GM11168 (cell line): ENCODE data around the gene AKT3.

ENCODE experiments used
- in situ Hi-C: fragments of 300-500 bp; cut with MboI; formaldehyde crosslinking; loops from one replicate; pipeline ENCODE4 v1.12.0; 2022; ENCODE audit warnings: low sequenced_read_pairs; ENCODE audit not compliant: unreplicated experiment

AKT3 gene

GRCh38 chr1:243481101-243481500 lies 368.9 kb downstream of the AKT3 start:
- in situ Hi-C loops = no loop called here

GRCh38 chr1:243477731-243478290 lies 372.2 kb downstream of the AKT3 start:
- in situ Hi-C loops = no loop called here

- in situ Hi-C loops = no loop called here
These were observed 374.1 kb downstream of the AKT3 start for GRCh38 chr1:243475966-243476365.

DNA sequence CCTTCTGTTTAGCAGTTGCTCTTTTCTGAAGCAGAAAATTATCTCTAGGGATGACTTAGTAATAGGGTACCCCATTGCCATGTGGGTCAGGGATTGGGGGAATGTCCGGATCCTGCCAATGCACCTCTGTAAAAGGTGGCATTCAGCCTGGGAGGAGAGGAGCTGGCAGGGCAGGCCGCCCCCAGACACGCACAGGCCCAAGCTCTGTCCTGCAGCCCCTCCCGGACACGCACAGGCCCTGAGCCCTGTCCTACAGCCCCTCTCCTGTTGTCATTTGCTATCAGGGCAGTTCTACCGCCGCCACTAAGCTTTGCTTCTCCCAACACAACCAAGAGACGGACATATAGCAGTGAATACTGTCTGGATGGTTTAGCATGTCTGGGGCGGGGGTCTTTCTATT lies 375.1 kb downstream of the AKT3 start:
- in situ Hi-C loops = no loop called here

DNA sequence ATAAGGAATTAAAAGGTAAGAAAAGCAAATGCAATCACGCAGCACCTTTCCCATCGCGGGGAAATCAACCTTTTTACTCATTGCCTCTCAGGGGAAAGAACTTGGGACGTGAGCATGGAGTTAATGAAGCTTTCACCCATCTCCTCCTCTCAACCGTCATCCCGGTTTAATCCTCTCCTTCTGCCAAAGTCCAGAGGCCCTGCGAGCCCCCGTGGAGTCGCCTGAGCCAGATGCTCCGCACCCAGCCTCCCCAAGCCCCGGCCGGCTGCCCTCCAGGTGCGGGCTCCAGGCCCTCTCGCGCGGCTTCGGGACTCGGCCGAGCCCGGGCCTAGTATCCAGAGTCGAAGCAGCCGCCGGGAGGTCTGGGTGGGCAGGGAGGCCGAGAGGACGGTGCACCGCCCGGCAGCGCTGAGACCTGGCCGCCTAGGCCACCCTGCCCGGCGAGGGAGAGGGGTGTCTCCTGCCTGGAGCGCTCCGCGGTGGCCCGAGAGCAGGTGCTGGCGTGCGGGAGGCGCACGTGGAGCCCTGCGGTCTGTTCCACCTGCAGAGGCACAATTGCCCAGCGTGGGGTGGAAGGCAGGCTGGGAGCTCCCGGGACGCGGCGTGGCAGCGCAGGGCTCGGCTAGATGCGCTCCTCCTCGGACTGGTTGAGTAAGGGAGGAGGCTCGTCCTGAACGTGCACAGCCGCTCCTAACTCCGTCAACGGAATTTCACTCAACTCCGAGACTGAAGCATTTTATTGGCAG lies 375.7 kb downstream of the AKT3 start:
- in situ Hi-C loops = no loop called here

DNA sequence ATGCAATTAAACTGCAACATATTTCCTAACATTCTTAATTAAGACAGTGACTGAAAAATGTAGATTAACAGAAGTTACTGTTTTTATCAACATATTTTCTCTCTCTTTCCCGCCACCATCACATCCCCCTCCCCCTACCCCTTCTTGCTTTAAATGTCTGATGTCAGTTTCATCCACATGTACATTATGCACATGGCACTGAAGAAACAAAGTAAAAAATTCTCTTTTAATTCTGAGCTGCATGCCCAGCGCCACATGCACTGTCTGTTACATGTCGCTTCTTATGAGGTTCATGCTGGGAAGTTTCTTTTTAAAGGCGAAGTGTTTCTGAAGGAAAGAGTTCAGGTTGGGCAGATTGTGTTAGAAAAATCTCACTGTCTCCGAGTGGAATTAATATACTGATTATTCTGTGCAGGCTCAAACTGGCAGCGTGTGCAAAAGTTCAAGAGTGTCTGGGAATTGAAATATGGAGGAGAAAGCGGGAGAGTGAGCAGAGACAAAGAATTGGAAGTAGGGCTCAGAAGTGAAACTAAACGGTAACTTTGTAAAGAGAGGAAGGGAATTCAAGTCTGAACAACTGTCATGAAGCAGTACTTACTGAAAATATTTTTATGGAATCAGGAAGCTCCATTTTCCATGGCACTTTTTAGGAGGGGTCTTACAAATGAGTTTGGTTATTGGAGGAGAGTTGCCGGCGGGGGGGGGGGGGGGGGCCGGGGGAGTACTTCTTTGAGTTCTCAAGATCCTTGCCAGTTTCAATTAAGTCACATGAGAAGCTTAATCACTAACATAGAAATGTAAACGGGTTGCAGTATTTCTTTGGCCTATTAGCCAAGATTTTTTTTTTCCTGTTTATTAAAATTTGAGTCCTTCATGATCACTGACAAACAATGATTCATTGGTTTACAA lies 376.6 kb downstream of the AKT3 start:
- in situ Hi-C loops = no loop called here

GRCh38 chr1:243471754-243472745 lies 378.0 kb downstream of the AKT3 start:
- in situ Hi-C loops = no loop called here

DNA sequence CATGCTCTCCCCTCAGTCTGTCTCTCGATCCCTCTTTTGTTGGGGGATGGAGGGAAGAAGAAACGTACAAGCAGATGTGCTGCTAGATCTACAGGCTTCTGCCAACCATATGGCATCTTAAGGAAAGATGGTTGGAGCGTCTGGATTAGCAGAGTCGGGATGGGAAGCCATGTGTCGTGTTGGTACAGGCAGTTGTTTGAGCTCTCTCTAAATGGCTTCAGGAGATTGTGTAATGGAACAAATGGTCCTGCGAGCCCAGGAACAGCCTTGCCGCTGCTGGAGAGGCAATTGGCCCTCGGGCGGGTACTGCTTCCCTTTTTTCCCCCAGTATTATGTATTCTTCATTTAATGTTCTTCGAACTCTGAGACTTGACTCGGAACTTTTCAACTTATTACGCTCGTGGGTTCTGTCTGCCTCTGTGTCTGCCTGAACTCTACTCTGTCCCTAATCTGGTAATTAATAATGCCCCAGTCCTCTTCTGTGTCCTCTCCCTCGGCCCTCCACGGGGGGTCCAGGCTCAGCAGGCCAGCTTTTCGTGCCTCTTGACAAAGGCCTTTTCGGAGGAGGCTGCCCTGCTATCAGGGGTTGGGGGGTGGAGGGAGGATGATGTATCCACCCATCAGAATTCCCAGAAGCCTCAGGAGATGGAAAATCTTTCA lies 378.9 kb downstream of the AKT3 start:
- in situ Hi-C loops = no loop called here

DNA sequence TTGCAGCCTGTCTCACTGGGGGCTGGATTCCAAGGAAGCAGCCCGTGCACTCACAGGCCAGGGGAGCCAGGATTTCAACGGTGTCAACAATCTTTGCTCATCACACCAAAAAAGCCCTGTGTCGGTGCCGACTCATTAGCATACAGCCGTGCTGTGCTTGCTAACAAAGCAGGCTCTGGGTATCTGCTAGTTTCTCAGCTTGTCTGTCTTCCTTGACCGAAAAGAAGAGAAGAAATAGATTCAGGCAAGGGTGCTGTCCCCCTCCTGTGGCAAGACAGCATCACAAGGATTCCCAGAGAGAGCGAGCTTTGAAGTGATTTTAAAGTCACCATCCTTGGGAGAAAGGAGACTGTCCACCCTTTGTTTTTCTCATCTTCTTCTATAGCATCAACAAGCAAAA lies 379.5 kb downstream of the AKT3 start:
- in situ Hi-C loops = no loop called here

GRCh38 chr1:243469497-243469896 lies 380.5 kb downstream of the AKT3 start:
- in situ Hi-C loops = no loop called here

- in situ Hi-C loops = no loop called here
These were observed 384.3 kb downstream of the AKT3 start for GRCh38 chr1:243465738-243466137.

GRCh38 chr1:243465081-243465480 lies 385.0 kb downstream of the AKT3 start:
- in situ Hi-C loops = no loop called here

DNA sequence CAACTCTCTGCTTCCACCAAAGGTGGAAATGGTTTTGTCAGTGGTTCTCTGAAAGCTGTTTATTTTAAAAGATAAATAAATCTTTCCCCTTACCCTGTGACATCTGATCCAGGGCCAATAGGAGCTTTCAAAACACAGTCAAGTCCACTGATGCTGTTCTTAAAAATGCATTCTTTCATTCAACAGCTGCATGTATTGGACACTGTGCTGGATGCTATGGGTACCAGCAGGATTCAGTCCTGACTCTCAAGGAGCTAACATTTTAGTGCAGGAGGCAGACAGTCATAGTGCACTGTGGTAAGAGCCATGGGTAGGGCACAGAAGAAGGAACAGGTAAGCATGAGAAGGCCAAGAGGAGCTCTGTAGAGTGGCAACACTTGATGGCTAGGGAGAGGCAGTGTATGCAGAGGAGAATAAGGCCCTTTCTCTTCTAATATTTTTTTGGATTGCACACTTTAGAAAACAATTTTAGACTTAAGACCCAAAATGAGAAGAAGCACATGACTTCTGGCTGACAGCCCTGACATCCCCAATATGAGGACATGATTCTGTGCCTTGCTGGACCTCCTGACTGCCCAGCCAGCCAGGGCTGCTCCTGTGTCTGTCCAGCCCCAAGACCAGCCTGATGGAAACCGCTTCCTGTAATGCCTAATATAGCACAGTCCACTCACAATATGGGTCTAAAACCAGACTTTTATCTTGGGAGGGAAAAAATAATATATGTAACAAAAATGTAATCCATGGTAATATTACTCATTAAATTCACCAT lies 386.9 kb downstream of the AKT3 start:
- in situ Hi-C loops = no loop called here

- in situ Hi-C loops = no loop called here
These were observed 388.3 kb downstream of the AKT3 start for GRCh38 chr1:243461700-243462099.

- in situ Hi-C loops = no loop called here
These were observed 391.0 kb downstream of the AKT3 start for GRCh38 chr1:243459059-243459458.

- in situ Hi-C loops = no loop called here
These were observed 392.6 kb downstream of the AKT3 start for GRCh38 chr1:243457363-243457982.

GRCh38 chr1:243455760-243456651 lies 394.0 kb downstream of the AKT3 start:
- in situ Hi-C loops = no loop called here
